ENCODE data around the gene SULT2B1.
"Not testable (repeated sequence)": the region's sequence is repeated elsewhere in the genome, so short reads cannot be mapped to it uniquely, and the experiment has no call there.

Gene SULT2B1

GRCh38 chr19:48530066-48530720 lies 21.8 kb upstream of the SULT2B1 start:
- DNase-seq = no peak

DNA sequence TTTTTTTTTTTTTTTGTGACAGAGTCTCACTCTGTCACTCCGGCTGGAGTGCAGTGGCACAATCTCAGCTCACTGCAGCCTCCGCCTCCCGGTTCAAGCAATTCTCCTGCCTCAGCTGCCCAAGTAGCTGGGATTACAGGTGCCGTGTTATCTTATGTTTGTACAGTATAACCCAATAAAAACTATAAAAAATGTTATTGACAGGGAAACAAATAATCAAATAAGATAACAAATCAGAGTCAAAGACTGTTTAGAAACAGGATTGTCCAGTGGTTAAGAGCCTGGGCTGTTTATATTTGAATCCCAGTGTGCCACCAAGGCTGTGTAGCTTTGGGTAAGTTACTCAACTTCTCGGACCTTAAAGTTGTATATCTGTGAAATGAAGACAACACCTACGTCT lies 21.2 kb upstream of the SULT2B1 start:
- no peak for DNase-seq

DNA sequence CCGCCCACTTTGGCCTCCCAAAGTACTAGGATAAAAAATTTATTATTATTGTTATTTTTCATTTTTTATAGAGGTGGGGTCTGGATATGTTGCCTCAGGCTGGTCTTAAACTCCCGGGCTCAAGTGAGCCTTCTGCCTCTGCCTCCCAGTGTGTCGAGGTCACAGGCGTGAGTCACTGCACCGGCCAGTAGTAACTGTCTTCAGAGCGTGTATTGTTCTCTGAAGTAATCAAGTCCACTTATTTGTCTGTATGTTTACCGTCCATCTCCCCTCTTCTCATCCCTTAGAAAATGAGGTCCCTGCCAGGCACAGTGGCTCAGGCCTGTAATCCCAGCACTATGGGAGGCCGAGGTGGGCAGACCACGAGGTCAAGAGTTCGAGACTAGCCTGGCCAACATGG lies 18.2 kb upstream of the SULT2B1 start:
- no peak for DNase-seq

GRCh38 chr19:48537541-48537940 lies 14.4 kb upstream of the SULT2B1 start:
- DNase-seq = no peak

DNA sequence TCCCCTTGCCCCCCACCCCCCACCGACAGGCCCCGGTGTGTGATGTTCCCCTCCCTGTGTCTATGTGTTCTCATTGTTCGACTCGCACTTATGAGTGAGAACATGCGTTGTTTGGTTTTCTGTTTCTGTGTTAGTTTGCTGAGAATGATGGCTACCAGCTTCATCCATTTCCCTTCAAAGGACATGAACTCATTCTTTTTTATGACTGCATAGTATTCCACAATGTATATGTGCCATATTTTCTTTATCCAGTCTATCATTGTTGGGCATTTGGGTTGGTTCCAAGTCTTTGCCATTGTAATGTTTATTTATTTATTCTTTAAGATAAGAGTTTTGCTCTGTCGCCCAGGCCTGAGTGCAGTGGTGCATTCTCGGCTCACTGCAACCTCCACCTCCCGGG lies 13.9 kb upstream of the SULT2B1 start:
- not testable (repeated sequence) for DNase-seq

- peak; percentile 98 for DNase-seq
Observed at GRCh38 chr19:48539503-48540096, 12.4 kb upstream of the SULT2B1 start.

GRCh38 chr19:48540110-48540509 lies 11.9 kb upstream of the SULT2B1 start:
- DNase-seq = peak; percentile 42

DNA sequence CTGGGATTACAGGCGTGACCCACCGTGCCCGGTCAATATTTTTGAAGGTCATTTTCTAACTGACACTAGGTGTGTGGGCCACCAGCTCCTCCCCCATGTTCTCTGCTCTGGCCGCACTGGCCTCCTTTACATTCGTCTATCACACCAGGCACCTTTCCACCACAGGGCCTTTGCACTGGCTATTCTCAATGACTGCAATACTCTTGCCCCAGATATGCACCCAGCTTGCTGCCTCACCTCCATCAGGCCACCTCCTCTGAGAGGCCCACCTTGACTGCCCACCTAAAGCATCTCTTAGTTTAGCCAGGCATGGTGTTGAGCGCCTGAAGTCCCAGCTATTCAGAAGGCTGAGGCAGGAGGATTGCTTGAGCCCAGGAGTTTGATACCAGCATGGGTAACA lies 10.2 kb upstream of the SULT2B1 start:
- no peak for DNase-seq

DNA sequence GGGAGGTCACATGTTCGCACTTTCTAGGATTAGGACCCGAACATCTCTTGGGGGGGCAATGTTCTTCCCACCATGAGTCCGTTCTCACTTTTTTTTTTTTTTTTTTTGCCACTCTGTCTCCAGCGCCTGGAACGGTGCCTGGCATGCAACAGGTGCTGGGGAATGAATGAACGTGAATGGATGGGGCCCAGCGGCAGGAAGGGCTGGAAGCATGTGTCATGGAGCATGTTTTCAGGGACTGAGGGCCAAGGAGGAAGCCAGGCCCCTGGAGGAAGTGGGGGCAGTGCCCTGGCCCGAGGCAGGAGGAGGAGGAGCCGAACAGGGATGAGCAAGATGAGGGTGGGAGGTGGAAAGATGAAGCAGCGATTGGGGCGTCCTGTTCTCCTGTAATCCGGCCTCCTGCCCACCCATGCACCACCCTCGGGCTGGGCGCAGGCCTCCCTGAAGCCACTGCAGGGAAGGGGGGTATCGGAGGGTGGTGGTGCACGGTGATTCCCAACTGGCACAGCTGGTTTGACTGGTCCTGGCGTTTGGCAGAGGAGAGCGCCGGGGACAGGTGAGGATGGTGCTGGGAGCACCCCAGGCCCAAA lies 8.8 kb upstream of the SULT2B1 start:
- DNase-seq = no peak

GRCh38 chr19:48544856-48545750 lies 6.9 kb upstream of the SULT2B1 start:
- no peak for DNase-seq

- no peak for DNase-seq
Observed at GRCh38 chr19:48547722-48548121, 4.2 kb upstream of the SULT2B1 start.

DNA sequence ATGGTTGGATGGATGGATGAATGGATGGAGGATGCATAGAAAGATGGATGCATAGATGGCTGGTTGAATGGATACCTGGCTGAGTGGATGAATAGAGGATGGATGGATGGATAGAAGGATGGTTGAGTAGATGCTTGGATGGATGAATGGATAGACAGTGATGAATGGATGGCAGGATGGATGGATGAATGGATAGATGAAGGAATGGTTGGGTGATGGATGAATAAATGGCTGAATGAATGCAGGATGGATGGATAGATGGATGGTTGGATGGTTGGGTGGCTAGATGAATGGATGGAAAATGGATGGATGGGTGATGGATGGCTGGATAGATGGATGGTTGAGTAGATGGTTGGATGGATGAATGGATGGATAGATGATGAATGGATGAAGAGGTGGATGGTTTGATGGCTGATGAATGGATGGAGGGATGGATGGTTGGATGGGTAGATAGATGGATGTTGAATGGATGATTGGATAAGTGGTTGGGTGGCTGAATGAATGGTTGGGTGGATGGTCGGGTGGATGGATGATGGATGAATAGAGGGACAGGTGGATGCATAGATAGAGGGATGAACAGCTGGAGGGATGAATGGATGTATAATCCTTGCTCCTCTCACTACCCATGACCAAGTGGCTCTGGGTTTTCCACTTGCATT lies 3.6 kb upstream of the SULT2B1 start:
- no peak for DNase-seq

DNA sequence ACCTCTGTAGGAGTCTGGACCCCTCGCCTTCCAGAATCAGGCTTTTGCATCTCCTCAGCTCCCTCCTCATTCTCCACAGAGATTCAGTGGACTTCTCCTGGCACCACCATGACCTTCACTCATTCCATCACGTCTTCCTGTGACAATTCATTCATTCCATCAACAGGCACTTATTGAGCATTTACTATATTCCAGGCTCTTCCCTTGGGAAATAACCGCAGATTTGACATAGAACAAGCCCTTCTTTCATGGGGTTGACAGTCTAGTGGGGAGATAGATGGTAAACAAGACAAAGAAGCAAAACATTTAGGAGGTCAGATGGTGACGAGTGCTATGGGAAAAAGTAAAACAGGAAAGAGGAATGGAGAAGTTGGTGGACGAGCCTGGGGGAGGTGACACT lies 2.6 kb upstream of the SULT2B1 start:
- DNase-seq = no peak

GRCh38 chr19:48552406-48553322 lies 692 bp downstream of the SULT2B1 start:
- no peak for DNase-seq

DNA sequence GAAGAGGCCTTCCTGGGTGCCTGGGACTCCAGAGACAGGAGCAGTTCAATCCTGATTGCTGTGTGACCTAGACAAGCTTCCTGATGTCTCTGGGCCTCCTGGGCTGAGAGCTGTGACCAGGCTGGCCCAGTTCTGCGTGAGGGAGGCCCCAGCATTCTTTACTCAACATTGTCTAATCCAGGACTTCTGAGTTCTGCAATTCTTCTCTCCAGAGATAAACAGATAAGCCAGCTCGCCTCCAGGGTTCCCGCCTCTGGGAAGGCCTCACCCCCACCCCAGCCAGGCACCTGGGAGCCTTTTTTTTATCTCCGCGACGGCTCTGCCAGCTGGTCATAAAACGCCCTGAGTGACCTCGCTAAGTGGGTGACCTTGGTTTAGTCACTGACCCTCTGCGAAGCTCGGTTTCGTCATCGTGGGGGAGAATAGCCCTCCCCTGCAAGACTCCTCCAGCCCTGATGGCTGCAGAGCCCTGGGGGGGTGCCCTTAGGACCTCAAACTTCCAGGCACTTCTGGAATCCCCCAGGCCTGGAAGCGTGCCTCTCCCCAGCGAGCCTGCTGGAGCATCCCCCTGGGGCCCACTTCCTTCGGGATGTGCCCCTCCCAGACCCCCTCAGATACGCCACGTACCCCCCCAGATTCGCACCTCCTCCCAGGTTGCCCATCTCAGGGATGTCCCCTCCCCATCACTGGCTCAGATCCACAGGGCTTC lies 1.9 kb downstream of the SULT2B1 start:
- no peak for DNase-seq

DNA sequence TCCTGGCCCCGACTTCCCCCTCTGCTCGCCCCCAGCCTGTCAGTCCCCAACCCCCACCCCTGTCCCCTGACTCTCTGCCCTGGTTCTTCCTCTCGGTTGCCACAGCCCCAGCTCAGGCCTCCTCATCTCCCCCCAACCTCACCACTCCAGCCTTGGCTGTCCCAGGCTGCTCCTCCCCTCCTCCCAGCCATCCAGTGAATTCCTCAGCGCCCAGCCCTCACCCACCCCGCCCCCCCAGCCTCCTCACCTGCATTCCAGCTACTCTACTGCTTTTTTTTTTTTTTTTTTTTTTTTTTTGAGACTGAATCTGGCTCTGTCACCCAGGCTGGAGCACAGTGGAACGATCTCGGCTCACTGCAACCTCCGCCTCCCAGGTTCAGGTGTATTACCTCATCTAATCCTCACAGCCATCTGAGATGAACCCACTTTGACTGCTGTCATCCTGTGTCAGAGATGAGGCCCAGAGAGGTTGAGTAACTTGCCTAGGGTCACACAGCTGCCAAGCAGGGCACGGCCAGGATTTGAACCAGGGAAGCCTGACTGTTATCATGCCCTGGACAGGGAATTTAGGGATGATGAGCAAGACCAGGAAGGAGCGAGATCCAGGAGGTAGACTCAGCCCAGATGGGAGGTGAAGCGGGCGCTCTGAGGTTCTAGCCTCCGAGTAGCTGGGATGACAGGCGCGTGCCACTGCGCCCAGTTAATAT lies 2.6 kb downstream of the SULT2B1 start:
- DNase-seq = no peak

DNA sequence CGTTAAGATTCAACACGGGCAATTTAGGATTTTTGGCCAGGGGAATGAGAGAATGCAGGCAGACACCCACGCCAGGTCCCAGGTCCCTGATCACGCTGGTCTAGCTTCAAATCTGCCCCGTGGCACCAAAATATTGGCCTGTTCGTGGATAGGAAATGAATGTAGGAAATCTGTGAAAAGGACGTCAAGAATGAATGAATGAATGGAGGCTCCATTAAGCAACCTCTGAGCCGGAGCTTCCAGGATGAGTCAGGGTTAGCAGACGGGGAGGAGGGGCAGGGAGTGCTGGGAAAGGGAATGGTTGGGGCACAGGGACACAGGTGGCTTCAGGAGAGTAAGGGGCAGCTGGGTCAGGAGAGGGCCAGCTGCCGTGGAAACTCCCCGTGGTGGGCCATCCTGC lies 4.2 kb downstream of the SULT2B1 start:
- DNase-seq = no peak

DNA sequence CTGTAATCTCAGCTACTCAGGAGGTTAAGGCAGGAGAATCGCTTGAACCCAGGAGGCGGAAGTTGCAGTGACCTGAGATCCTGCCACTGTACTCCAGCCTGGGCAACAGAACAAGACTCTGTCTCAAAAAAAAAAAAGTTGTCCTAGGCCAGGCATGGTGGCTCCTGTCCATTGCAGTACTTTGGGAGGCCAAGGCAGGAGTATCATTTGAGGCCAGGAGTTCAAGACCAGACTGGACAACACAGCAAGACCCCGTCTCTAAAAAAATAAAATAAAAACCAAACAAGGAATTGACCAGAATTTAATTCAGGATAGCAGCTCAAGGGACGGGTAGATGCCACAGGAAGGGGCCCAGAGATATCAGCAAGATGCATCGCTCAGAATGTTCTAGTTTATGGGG lies 4.9 kb downstream of the SULT2B1 start:
- no peak for DNase-seq

DNA sequence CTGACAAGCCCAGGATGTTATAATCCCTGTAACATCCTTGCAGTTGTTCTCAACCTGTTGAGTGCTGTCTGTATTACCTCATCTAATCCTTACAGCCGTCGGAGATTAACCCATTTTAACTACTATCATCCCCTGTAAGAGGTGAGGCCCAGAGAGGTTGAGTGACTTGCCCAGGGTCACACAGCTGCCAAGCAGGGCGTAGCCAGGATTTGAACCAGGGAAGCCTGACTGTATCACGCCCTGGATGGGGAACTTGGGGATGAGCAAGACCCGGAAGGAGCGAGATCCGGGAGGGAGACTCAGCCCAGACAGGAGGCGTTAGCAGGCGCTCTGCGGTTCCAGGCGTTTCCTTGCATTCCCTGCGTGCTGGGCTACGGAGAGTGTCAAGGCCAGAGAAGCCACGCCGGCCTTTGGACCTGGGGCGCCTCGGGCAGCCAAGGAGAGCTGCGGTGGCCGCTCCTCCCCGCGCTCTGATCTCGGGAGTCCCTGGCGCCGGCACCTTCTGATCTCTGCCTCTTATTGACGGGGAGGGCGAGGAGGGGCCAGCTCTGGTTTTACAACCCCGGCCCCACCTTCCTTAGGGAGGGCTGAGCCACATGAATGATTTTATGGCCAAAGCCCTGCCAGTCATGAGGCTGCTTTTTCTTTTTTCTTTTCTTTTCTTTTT lies 6.2 kb downstream of the SULT2B1 start:
- no peak for DNase-seq

DNA sequence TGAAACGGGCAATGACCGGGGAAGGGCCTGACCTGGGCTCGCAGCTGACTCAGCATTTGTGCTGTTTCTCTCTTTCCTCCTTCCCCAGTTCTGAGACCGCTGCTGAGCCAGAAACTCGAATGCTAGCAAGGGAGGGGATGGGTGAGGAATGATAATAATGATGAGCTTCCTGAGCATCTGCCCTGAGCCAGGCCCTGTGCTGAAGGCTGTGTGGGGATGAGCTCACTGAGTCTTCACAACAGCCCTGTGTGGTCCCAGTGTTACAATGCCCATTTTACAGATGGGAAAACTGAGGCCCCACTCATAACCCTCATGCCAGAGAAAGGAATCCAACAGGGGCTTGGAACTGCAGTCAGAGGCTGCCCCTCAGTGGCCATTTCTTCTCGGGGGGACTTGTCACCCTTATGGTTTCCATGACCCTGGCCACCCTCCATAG lies 8.1 kb downstream of the SULT2B1 start:
- no peak for DNase-seq
